ENCODE data around the gene RNASE4.

DNA sequence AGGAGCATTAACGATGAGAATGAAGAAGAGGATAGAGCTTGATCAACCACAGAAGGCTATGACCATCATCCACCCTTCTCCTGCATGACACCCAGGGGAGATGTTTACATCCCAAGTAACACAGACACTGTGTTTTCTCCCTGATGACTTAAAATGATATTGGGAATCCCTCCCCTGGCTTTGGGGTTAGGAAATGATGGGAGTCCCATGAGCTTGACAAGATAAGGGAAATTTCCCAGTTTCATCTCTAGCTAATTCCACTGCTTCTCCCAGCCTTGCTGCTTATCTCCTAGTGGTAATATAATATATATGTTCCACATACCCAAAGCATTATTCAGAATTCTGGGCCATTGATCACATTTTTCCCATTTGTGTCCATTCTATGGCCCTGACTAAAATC, 38.9 kb upstream of the RNASE4 start:
- TF ChIP-seq POLR2A (IDR thresholded peaks at IDR 0.05) = no peak
- TF ChIP-seq, protein P1, sequence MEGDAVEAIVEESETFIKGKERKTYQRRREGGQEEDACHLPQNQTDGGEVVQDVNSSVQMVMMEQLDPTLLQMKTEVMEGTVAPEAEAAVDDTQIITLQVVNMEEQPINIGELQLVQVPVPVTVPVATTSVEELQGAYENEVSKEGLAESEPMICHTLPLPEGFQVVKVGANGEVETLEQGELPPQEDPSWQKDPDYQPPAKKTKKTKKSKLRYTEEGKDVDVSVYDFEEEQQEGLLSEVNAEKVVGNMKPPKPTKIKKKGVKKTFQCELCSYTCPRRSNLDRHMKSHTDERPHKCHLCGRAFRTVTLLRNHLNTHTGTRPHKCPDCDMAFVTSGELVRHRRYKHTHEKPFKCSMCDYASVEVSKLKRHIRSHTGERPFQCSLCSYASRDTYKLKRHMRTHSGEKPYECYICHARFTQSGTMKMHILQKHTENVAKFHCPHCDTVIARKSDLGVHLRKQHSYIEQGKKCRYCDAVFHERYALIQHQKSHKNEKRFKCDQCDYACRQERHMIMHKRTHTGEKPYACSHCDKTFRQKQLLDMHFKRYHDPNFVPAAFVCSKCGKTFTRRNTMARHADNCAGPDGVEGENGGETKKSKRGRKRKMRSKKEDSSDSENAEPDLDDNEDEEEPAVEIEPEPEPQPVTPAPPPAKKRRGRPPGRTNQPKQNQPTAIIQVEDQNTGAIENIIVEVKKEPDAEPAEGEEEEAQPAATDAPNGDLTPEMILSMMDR (IDR thresholded peaks at IDR 0.05) = no peak
- TF ChIP-seq EP300 (IDR thresholded peaks at IDR 0.05) = no peak

Data from sigmoid colon (tissue), 4 donors.